Uterus (tissue), 2 donors: ENCODE data around the gene PFKM.

Experiments
- POLR2A ChIP-seq, 2 donors: fragments of 450-650 bp; IDR thresholded peaks; one replicate each; pipeline ENCODE4 v1.6.1; 2016; ENCODE audit warnings: antibody characterized with exemption in 2 of 2, mild to moderate bottlenecking in 1 of 2, moderate library complexity in 1 of 2
- TF ChIP-seq, protein P1 (sequence below), 4 experiments: fragments of 200-600 bp in 2 of 4; fragments of 450-650 bp in 2 of 4; sonication (generic) in 2 of 4; IDR thresholded peaks; one replicate each; pipeline ENCODE4 v1.5.1; 2016 to 2019; ENCODE audit warnings: antibody characterized with exemption in 4 of 4, mild to moderate bottlenecking in 2 of 4, moderate library complexity in 1 of 4

DNA sequence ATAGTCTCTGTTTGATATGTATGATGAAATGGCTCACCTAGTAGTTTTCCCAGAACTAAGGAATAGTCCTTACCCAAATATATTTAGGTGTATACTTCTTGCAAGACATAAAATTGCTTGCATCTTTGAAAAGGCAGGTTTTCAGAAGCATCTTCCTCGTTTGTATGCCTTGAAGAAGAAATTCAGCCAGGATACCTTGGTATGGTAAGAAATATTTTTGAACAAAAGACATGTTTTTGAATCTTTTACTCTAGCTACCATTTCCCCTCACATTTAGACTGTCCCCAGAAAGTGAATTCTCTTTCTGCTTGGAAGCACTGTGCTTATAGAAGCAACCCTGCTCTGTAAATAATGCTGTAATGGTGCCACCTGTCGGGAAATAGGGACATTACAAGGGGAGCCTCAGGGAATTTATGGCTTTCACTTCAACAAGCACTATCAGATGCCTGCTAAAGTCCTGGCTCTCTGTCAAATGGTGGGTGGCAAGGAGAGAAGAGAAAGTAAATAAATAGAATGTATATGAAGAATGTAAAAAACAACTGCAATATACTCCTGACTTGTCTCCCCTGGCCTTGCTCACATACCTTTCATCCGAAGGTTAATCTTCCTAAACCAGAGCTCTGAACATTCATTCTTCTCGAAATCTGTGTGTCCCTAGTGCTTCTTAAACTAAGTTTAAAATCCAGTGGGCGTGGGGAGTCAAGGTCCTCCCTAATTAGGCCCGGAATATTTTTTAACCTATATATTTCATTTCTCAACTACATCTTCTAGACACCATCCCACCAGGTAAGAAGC lies 70.4 kb downstream of the PFKM start:
- TF ChIP-seq, protein P1, sequence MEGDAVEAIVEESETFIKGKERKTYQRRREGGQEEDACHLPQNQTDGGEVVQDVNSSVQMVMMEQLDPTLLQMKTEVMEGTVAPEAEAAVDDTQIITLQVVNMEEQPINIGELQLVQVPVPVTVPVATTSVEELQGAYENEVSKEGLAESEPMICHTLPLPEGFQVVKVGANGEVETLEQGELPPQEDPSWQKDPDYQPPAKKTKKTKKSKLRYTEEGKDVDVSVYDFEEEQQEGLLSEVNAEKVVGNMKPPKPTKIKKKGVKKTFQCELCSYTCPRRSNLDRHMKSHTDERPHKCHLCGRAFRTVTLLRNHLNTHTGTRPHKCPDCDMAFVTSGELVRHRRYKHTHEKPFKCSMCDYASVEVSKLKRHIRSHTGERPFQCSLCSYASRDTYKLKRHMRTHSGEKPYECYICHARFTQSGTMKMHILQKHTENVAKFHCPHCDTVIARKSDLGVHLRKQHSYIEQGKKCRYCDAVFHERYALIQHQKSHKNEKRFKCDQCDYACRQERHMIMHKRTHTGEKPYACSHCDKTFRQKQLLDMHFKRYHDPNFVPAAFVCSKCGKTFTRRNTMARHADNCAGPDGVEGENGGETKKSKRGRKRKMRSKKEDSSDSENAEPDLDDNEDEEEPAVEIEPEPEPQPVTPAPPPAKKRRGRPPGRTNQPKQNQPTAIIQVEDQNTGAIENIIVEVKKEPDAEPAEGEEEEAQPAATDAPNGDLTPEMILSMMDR (IDR thresholded peaks at IDR 0.05): peak; percentile 83 to 89 (median 86)
- no peak for TF ChIP-seq POLR2A (IDR thresholded peaks at IDR 0.05)
